UCSD-AML1 (cell line): ENCODE results near the gene TSPAN14.

Experiments
- DNase-seq: peaks from one replicate; lab custom pipeline; 2025; ENCODE audit not compliant: unreplicated experiment; lab: John Stamatoyannopoulos, UW

Gene TSPAN14

DNA sequence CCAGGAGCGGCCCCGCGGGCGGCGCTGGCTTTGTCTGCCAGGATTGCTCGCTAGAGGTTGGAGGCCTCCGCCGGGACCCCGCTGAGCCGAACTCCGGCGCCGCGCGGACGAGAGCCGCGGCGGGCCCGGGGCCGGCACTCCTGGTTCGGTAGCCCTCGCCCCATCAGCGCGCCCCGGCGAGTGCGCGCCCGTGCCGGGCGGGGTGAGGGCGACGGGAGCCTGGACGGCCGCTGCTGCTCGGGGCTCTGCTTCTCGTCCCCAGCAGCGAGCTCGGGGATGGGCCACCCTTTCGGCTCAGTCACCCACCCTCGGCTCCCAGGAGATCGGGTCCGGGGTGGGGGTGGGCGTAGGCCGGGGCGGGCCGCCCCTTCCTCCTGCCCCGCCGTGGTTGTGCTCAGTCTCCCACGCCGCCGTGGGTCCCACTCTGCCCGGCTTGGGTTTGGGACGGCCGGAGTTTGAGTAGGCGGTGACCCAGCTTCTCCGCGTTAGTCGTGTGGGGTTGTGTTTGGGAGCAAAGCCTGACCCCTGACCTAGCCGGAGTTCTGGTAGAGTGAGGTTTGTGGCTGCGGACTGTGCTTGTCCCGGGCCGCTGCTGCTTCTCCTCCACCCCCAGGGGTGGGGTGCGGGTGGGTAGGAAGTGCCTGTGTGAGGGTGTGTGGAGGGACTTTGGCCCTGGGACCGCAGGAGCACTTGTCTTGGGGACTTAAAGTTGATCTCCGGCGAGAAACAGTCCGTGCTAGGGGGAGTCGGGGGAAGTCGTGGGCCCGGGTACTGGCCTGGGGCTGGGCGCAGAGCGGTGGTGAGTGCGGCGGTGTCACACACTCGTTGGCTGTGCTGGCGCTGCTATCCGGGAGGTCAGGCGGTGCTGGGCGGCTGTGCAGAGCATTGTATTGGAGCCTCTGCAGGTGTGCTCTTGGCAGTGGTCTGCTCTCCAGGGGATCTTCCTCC, 677 bp downstream of the TSPAN14 start:
- peak; percentile 50 for DNase-seq

DNA sequence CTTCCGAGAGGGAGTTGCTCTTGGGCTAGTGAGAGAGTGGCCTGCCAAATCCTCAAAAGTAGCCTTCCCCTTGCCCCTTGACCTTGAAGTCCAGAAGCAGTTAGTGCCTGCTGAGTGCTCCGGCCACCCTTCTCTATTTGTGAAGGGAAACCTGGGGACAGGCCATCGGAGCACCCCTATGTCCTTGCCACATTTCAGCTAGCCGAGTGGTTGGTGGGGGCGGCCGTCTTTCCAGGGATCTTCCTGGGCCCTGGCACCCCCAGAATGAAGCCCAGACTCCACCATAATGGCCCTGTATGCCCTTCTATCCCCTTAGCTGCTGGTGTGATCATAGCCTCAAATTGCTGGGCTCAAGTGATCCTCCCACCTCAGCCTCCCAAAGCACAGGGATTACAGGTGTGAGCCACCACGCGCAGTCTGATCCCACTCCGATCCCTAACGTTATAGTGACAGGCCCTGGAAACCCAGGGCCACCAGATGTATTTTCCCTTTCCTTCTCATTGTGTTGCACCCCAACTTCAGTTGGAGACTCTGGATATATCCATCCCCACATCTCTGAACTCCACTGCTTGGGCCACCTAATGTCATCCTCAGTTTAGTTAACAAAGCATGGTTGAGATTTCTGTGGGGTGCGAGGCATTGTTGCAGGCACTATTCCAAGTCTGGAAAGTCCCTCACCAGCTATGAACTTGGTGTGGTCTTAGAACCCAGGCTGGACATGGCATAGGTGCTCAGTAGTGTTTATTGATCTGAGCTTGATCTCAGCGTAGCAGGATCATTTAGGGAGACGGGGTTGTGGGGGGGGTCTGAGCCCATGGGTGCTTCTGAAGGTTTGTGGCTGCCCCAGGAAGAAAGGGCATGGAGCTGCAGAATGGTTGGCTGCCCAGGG, 1.6 kb downstream of the TSPAN14 start:
- DNase-seq, result no peak

DNA sequence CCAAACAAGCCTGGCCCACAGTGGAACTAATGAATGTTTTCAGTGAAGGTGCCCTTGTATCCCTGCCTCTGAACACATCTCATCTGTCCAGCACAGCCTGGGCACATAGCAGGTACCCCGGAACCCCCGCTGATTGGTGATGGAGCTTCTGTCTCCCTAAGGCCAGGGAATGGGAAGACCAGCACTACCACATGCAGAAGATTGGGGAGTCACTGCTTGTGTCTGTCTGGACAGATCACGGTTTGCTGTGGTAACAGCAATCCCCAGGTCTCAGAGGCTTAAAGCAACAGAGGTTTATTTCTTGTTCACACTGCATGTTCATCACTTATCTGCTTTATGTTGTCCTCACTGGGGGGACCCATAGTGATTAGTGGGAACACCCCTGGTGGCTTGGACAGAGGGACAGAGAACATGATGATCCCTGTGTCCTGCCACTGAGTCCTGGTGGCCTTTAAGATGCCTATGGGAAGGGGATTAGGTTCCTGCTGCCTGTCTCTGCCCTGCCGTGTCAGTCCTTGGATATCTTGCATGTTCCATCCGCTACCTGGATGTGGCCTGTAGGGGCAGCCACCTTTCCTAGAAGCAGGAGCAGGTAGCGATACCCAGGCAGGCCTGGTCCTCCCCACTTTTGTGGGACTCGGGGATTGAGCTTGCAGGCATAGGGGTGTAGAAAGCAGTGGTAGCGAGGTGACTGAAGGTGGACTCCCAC, 3.6 kb downstream of the TSPAN14 start:
- no peak for DNase-seq

- DNase-seq, result no peak
Observed at GRCh38 chr10:80458263-80458625, 4.1 kb downstream of the TSPAN14 start.

GRCh38 chr10:80458638-80459037, 4.5 kb downstream of the TSPAN14 start:
- no peak for DNase-seq

GRCh38 chr10:80459047-80459865, 5.1 kb downstream of the TSPAN14 start:
- DNase-seq, result peak; percentile 83

GRCh38 chr10:80460399-80461207, 6.5 kb downstream of the TSPAN14 start:
- peak; percentile 56 for DNase-seq

- no peak for DNase-seq
Observed at GRCh38 chr10:80461208-80462183, 7.4 kb downstream of the TSPAN14 start.

DNA sequence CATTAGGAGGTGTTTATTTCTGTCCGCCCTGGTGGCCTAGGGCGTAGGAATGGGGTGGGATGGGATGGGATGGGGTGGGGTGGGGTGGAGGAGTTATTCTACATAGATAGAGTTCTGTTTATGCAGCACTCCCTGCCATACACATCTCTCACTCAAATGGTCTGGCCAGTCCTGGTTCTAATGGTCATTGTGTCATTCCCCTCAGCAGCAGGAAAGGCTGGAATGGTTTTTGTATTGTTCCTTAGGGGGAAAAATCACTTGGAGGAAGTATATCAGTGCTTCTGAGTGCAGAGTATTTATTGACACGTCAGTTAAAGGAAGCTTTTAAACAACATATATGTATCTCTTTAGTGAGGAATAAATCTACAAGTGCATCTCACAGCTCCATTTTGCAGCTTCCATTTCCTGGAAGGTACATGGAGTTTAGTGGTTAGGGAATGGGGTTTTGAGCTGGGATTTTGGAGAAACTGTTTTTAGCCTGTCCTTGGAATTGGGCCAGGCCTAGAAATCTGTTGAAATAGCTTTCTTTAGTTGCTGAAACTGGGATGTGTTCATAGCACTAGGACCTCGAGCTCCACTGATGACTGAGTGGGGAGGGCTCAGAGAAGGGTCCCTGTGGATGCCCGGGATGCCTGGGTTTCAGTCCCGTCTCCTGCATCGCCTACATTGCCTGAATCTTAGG, 8.3 kb downstream of the TSPAN14 start:
- DNase-seq, result no peak

GRCh38 chr10:80462981-80463741, 9.1 kb downstream of the TSPAN14 start:
- DNase-seq, result no peak

- no peak for DNase-seq
Observed at GRCh38 chr10:80463868-80464267, 9.8 kb downstream of the TSPAN14 start.

- DNase-seq, result peak; percentile 51
Observed at GRCh38 chr10:80464557-80465450, 10.7 kb downstream of the TSPAN14 start.

DNA sequence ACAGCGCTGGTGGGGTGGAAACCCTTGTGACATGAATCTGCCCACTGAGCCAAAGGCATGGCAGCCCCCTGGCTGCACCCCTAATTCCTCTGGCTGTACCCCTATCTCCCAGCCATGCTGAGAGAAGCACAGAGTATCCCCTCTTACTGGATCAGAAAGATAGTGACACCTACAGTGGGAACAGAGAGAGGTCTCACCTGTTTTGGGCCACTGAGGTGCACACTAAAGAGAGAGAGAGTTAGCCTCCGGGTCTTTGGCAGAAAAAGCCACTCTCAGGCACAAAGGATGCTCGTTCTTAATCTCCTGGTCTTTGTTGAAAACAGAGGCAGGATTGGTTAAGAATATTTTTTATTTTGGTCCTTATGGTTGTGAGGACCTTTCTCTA, 11.3 kb downstream of the TSPAN14 start:
- DNase-seq, result no peak

DNA sequence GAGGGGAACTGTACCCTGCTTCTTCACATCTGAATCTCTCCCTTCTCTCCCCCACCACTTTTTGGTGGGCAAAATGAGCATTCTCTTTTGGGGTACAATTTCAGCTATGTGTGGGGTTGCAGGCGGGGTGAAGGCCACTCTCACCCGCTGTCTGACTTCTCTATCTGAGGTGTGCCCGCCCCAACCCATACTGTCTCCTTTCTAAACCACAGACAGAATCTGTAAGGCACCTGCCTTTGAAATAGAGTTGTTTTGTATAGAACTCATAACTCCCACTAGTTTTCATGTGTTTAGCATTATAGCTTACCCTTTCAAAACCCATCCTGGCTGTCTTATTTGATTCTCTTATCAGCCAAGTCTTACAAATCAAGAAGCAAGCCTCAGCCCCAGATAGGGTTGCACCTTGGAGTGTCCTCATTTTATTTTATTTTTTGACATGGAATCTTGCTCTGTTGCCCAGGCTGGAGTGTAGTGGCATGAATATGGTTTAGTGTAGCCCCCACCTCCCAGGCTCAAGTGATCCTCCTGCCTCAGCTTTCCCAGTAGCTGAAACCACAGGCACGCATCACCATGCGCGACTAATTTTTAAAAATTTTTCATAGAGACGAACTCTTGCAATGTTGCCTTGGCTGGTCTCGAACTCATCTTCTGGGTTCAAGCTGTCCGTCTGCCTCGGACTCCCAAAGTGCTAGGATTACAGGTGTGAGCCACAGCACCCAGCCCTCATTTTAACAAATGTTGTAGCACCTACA, 11.9 kb downstream of the TSPAN14 start:
- DNase-seq, result no peak

DNA sequence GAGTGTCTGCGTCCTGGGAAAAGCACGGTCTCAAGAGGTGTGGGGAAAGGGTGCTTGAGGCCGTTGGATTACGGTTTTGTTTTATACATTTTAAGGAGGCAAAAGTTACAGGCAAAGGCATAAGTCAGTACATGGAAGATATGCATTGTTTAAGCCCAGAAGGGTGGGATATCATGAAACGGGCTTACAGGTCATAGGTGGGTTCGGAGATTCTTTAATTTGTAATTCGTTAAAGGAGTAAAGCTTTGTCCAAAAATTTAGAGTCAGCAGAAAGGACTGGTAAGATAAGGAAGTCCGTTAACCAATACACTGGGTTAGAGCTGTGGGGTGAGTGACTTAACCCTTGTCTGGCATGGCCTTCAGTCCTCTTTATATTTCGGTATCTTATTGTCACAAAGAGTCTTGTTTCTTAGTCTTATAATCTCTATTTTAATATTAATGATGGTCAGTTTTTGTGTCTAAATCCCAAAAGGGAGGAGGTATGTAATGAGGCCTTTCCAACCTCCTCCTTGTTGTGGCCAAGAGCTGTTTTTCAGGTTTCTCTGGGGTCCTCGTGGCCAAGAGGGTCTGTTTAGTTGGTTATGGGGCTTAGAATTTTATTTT, 12.7 kb downstream of the TSPAN14 start:
- DNase-seq, result no peak
